Activated T-cell treated with anti-CD3 and anti-CD28 coated beads for 48 hours (primary cell): ENCODE results near the gene NBEA.

Experiments used
- DNase-seq: peaks from one replicate; pipeline ENCODE4 v3.0.0-alpha.2; 2020; ENCODE audit warnings: low read depth

NBEA gene

GRCh38 chr13:35179920-35180663 is 238.0 kb downstream of the NBEA start:
- DNase-seq: no peak

DNA sequence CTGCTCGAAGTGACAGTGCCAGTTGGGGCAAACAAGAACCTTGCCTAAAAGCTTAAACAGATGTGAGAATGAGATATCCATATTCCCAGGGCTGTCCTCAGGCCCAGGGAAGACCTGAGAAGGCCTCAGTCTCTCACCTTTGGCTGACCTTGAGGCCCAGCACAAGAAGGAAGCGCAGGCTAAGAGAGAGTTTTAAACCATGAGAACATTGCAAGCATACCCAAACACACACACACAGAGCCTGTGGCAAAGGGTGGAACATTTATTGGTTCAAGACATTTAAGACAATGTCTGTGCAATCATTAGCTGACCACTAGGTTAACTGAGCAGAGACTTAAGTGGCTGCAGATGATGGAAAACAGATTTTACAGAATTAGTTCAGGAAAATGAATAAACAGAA is 248.2 kb downstream of the NBEA start:
- DNase-seq: no peak

DNA sequence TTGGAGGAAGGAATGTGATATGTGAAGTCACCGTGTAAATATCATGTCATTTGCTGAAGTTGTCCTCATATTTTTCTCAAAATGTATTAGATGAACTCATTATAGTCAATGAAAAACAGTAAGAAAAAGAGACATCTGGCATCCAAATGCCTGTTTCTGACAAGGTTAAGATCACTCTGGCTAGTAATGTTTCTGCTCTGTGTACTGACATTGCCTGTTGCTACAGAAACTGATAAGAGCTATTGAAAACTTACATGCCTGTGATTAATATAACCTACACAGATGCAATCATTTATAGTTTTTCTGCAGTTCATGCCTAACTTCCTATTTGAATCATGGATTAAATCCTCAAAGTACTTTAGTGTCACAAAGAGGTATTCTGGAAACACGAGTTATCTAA is 249.8 kb downstream of the NBEA start:
- no peak for DNase-seq

DNA sequence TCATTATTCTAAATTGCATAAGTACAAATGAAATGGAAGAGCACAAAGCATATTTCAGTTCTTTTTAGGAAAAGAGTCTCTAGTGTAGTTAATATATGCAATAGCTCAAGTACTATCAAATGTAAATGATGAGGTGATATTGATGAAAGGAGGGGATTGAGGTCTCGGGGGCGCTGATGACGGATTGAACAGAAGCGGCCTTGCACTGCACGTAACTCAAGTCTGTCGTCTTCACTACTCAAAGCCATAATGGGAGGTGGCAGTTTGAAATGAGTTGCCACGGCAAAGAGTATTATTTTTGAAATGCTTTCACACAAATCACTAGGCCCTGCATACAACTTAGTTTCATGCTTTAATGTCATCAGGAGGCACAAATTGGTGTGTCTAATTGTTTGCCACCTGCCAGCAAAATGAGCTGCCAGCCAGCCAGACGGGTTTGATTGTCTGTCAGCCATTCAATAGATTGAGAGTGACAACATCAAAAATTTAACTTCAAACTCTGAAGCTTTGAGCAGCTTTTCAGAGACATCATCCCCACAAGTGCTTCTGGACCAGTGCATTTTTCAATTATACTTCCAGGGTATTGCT is 256.6 kb downstream of the NBEA start:
- no peak for DNase-seq

- DNase-seq: no peak
Measured at GRCh38 chr13:35208587-35208986, 266.5 kb downstream of the NBEA start.

DNA sequence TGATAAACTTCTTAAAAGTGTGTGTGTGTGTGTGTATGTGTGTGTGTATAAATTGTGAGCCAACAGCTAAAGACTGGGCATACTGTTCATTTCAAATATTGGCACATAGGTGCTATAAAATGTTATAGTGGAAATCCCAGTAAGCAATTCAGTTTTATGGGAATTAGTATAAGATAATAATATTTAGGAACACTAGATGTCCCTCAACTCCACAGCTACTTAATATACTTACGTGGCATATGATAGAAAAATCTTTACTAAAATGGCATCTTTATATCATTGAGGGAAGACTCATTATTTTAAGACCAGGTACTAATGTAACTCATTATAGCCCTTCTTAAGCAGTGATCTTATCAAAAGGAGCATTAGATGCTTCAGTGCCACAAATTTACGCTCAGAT is 268.2 kb downstream of the NBEA start:
- no peak for DNase-seq

DNA sequence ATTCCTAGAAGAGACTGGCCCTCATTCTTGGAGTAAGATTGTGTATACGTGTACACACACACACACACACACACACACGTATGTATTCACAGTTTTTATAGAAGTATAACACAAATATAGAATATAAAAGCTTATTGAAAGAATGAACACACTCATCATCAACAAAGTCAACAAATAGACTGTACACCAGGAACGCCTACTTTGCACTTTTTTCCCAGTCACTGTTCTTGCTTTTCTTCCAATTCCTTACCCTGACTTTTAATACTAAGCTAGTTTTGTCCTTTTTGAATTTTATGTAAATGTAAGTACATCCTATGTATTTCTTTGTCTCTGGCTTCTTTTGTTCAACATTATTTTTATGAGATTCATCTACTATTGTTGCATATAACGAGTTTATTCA is 269.9 kb downstream of the NBEA start:
- DNase-seq: no peak

DNA sequence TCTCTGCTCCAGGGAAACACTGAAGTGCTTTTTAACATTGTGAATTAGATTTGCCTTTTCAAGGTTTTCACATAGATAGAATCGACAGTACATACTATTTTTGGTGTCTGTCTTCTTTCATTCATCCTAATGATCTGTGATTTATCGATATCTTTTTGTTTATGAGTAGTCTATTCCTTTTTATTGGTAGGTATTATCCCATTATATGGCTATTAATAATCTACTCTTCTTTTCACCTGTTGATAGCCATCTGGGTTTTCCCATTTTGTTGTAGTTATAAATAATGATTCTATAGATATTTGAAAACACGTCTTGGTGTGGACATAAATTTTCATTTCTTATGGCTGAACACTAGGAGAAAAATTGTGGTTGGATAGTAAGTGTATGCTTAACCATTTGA is 271.8 kb downstream of the NBEA start:
- DNase-seq: no peak

DNA sequence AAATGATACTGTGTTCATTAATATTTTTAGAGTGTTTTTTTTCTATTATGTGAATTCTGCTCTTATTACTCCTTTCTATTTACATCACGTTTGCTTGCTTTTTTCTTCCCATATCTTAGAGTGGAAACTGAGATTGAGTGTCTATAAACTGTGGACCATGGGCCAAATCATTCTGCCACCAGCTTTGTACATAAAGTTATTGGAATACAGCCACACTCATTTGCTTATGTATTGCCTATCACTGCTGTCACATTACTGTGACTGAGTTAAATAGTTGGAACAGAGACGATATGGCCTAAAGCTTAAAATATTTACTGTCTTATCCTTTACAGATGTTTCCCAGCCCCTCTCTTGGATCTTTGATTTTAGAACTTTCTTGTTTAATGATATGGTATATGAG is 274.1 kb downstream of the NBEA start:
- no peak for DNase-seq

DNA sequence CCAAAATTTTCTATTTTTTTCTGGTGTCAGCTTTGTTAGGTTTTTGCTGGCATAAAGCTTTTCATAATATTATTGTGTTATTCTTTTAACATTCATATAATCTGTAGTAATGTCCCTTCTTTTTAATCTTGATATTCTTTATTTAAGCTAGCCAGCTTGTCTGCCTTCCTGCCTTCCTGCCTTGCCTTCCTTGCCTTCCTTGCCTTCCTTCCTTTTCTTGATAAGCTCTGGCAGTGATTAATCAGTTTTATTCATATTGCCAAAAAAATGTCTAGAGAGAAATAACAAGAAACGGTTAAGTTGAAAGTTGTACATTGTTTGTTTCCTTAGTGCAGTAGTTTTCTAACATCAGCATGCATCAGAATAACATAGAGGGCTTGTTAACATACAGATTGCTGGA is 277.0 kb downstream of the NBEA start:
- DNase-seq: no peak

DNA sequence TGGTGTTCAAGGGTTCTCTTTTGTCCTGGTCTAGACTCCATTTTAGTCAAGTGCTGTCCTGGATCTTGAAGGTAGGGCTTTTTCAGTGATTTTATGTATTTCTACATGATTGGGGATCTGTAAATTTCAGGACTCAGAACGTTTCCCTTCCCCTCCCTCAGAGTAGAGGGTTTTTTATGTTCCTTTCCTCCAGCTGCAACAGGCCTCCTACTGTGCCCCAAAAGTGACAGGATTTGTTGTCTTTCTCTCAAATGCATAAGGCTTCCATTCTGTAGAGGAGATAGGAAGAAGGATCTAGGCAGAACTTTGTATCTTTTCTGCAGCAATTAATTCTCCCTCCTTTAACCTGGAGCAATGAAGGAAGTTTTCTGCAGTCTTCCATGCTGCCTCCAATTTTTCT is 283.1 kb downstream of the NBEA start:
- no peak for DNase-seq

- no peak for DNase-seq
Measured at GRCh38 chr13:35225582-35225981, 283.5 kb downstream of the NBEA start.

DNA sequence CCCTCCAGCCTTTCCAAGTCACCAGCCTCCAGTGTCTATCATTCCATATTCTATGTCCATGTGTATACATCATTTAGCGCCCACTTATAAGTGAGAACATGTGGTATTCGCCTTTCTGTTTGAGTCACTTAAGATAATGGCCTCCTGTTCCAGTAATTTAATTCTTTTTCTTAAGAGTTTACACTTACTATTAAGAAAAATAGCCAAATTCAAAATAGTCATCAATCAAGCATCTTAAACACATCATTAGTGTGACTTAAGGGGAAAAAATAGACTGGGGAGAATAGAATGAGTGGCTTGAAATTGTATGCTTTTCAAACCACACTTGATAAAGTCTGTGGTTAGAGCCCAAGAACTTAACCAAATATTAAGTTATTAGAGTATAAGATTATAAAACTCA is 286.5 kb downstream of the NBEA start:
- DNase-seq: no peak

GRCh38 chr13:35231426-35231825 is 289.4 kb downstream of the NBEA start:
- no peak for DNase-seq

GRCh38 chr13:35238274-35238673 is 296.2 kb downstream of the NBEA start:
- DNase-seq: no peak

GRCh38 chr13:35252536-35253205 is 310.6 kb downstream of the NBEA start:
- no peak for DNase-seq

DNA sequence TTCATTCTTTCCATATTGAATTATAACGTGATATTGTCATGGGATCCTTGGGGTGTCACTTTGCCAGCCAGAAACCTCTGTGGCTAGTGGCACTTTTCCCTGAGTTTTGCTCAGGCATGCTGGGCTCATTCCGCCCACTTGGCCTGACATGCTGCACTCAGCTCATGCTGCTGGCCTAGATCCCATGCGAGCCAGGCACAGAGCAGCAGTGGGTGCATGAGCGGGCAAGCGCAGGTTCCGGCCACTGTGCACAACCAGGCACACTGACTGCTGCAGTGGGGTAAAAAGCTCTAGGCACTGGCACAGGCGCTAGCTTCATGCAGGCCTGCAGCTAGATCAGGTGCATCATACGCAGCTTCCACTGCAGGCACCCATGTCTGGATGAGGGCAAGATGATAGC is 313.2 kb downstream of the NBEA start:
- no peak for DNase-seq

- no peak for DNase-seq
Measured at GRCh38 chr13:35256459-35257148, 314.5 kb downstream of the NBEA start.

- DNase-seq: no peak
Measured at GRCh38 chr13:35260316-35260715, 318.2 kb downstream of the NBEA start.

DNA sequence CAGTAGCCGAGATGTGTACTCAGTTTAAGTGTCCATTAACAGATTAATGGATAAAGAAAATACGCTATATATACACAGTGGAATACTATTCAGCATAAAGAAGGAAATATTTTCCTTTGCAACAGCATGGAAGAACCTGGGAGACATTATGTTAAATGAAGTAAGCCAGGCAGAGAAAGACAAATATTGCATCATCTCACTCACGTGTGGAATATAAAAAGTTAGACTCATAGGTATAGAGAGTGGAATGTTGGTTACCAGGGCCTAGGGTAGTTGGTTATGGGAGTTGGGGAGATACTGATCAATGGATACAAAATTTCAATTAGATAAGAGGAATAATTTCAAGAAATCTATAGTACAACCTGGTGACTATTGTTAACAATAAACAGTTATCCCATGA is 324.3 kb downstream of the NBEA start:
- DNase-seq: no peak

DNA sequence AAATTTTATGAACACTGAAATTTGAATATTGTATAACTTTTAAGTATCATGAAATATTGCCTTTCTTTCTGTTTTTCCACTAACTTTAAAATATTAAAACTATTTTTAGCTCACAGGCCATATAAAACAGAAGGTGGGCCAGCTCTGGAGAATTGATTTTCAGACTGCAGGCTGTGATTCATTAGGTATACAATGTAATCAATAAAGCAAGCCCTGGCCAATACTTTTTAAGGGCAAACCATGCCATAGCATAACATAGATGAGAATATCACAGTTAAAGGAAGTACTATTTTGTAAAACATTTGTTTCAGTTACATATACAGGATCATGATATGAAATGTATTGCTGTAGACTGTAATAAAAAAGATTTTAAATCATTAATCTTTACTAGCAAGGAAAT is 336.8 kb downstream of the NBEA start:
- no peak for DNase-seq

GRCh38 chr13:35279500-35279899 is 337.4 kb downstream of the NBEA start:
- DNase-seq: no peak

DNA sequence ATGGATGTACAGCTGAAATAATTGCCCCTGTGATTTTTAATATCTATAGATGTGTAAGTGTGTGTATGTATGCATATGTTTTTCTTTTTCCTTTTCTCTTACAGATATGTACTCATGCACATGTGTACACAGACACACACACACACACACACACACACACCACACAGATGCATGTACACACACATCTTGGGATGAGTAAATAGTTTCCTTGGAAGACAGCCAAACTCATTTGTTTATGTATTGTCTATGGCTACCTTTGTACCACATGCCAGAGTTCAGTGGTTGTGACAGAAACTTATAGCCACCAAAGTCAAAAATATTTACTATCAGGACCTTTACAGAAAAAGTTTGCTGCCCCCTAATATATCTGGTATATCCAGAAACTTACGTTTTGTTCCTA is 341.8 kb downstream of the NBEA start:
- DNase-seq: no peak
